ENCODE results near the gene IFNK.

IFNK gene

GRCh38 chr9:27572918-27573633 lies 49.0 kb downstream of the IFNK start, which contains the start of gene C9orf72:
TSS of gene C9orf72 (minus strand) at chr9:27573481. CDS start at chr9:27567120, 6,361 bp downstream.
- DNase-seq (ENCODE audit: low read depth, low spot score): peak; percentile 72

GRCh38 chr9:27573634-27574590 lies 49.8 kb downstream of the IFNK start:
- DNase-seq (ENCODE audit: low read depth, low spot score): peak; percentile 96
